ENCODE data around the gene KLHL35. TPM values are rescaled to one million over a fixed set of nuclear protein-coding genes. Genes with fewer than 3 reads are reported as not detected.

KLHL35 gene
- total RNA-seq, 1 donor from 2014 or later, result 0.55 TPM

GRCh38 chr11:75467311-75467710 lies 34.3 kb upstream of the KLHL35 start:
- Mint-ChIP-seq H3K4me1 (ENCODE audit: low read depth) (peaks cover 17% of the 10 kb centered on the region), H3K9me3 (ENCODE audit: low read depth) (no peaks in the 10 kb centered on the region), H3K27ac (no peak overlapping the region), H3K27me3 (peaks cover 2% of the 10 kb centered on the region), H3K4me3 (ENCODE audit: low read depth) (no peak overlapping the region), H3K36me3 (ENCODE audit: insufficient read depth) (no peaks in the 10 kb centered on the region)
- TF ChIP-seq CTCF (IDR thresholded peaks at IDR 0.05; ENCODE audit: unreplicated experiment), result no peak
- no peak for DNase-seq (ENCODE audit: low spot score, unreplicated experiment)

GRCh38 chr11:75465701-75466531 lies 32.9 kb upstream of the KLHL35 start:
- Mint-ChIP-seq H3K36me3 (ENCODE audit: insufficient read depth) (no peaks in the 10 kb centered on the region), H3K4me3 (ENCODE audit: low read depth) (no peak overlapping the region), H3K27ac (no peak overlapping the region), H3K4me1 (ENCODE audit: low read depth) (peaks cover 20% of the 10 kb centered on the region), H3K27me3 (peaks cover 2% of the 10 kb centered on the region), H3K9me3 (ENCODE audit: low read depth) (no peaks in the 10 kb centered on the region)
- TF ChIP-seq CTCF (IDR thresholded peaks at IDR 0.05; ENCODE audit: unreplicated experiment), result no peak
- no peak for DNase-seq (ENCODE audit: low spot score, unreplicated experiment)

- Mint-ChIP-seq H3K27me3 (no peaks in the 10 kb centered on the region), H3K27ac (peak overlapping the region; percentile 74), H3K4me3 (ENCODE audit: low read depth) (no peak overlapping the region), H3K36me3 (ENCODE audit: insufficient read depth) (peaks cover 1% of the 10 kb centered on the region), H3K9me3 (ENCODE audit: low read depth) (no peaks in the 10 kb centered on the region), H3K4me1 (ENCODE audit: low read depth) (peaks cover 18% of the 10 kb centered on the region)
- no peak for TF ChIP-seq CTCF (IDR thresholded peaks at IDR 0.05; ENCODE audit: unreplicated experiment)
- DNase-seq (ENCODE audit: low spot score, unreplicated experiment), result no peak
Observed at GRCh38 chr11:75463106-75463774, 30.2 kb upstream of the KLHL35 start.

GRCh38 chr11:75462117-75462653 lies 29.2 kb upstream of the KLHL35 start:
- Mint-ChIP-seq H3K4me3 (ENCODE audit: low read depth) (no peak overlapping the region), H3K4me1 (ENCODE audit: low read depth) (peaks cover 18% of the 10 kb centered on the region), H3K36me3 (ENCODE audit: insufficient read depth) (peaks cover 1% of the 10 kb centered on the region), H3K27ac (peak overlapping the region; percentile 36), H3K27me3 (no peaks in the 10 kb centered on the region), H3K9me3 (ENCODE audit: low read depth) (no peaks in the 10 kb centered on the region)
- no peak for TF ChIP-seq CTCF (IDR thresholded peaks at IDR 0.05; ENCODE audit: unreplicated experiment)
- DNase-seq (ENCODE audit: low spot score, unreplicated experiment), result no peak

GRCh38 chr11:75461151-75461550 lies 28.1 kb upstream of the KLHL35 start:
- DNase-seq (ENCODE audit: low spot score, unreplicated experiment), result no peak
- Mint-ChIP-seq H3K4me1 (ENCODE audit: low read depth) (peaks cover 18% of the 10 kb centered on the region), H3K27ac (no peak overlapping the region), H3K4me3 (ENCODE audit: low read depth) (no peak overlapping the region), H3K36me3 (ENCODE audit: insufficient read depth) (peaks cover 1% of the 10 kb centered on the region), H3K27me3 (no peaks in the 10 kb centered on the region), H3K9me3 (ENCODE audit: low read depth) (no peaks in the 10 kb centered on the region)
- TF ChIP-seq CTCF (IDR thresholded peaks at IDR 0.05; ENCODE audit: unreplicated experiment), result no peak

Data from progenitor cell of endocrine pancreas (in vitro differentiated cells).